ENCODE data around the gene VSTM4. TPM values are rescaled to one million over a fixed set of nuclear protein-coding genes. Genes with fewer than 3 reads are reported as not detected.

Gene VSTM4
- total and polyA plus RNA-seq, 2 donors (not counting 1 experiment from before 2014, with no cell fraction given): 8.1 to 27.9 TPM

GRCh38 chr10:49023071-49023470 is 92.3 kb downstream of the VSTM4 start:
- H3K4me1 ChIP-seq (ENCODE audit: control insufficient read depth, extremely low read depth, insufficient read depth, low read length): no peaks in the 10 kb centered on the region
- no peaks in the 10 kb centered on the region for H3K27me3 ChIP-seq (ENCODE audit: control insufficient read depth, insufficient read depth, low read length)
- H2AFZ ChIP-seq (ENCODE audit: low read length): no peak overlapping the region
- TF ChIP-seq CTCF (conservative IDR thresholded peaks at IDR 0.05 in 1 of 2, IDR thresholded peaks at IDR 0.05 in 1 of 2; ENCODE audit: low read depth in 1 of 2, low read length in 2 of 2): no peak
- no peak for TF ChIP-seq EZH2 (IDR thresholded peaks at IDR 0.05; ENCODE audit: low read length, missing control alignments)
- H3K9me3 ChIP-seq (ENCODE audit: control insufficient read depth, insufficient read depth, low read depth, low read length): no peaks in the 10 kb centered on the region
- no peaks in the 10 kb centered on the region for H4K20me1 ChIP-seq (ENCODE audit: control insufficient read depth, extremely low read depth, insufficient read depth, low read length)
- H3K79me2 ChIP-seq (ENCODE audit: control insufficient read depth, insufficient read depth, low read length): no peaks in the 10 kb centered on the region
- no peak overlapping the region for H3K4me2 ChIP-seq (ENCODE audit: extremely low read depth, insufficient read depth, low read length)
- DNase-seq (ENCODE audit: low read depth in 2 of 2): no peak
- H3K27ac ChIP-seq (ENCODE audit: insufficient read depth, low read length): no peak overlapping the region
- no peak overlapping the region for H3K4me3 ChIP-seq (replicated peaks in 1 of 4; ENCODE audit: control extremely low read depth in 1 of 4, insufficient read depth in 1 of 4, low read depth in 3 of 4, low read length in 4 of 4)
- H3K9ac ChIP-seq (ENCODE audit: insufficient read depth, low read length): no peak overlapping the region
- no peaks in the 10 kb centered on the region for H3K36me3 ChIP-seq (ENCODE audit: control insufficient read depth, insufficient read depth, low read length)

- Histone ChIP-seq H3K4me1 (ENCODE audit: control insufficient read depth, extremely low read depth, insufficient read depth, low read length) (no peaks in the 10 kb centered on the region), H3K4me2 (ENCODE audit: extremely low read depth, insufficient read depth, low read length) (no peak overlapping the region), H3K27ac (ENCODE audit: insufficient read depth, low read length) (no peak overlapping the region), H3K9me3 (ENCODE audit: control insufficient read depth, insufficient read depth, low read depth, low read length) (no peaks in the 10 kb centered on the region), H3K9ac (ENCODE audit: insufficient read depth, low read length) (no peak overlapping the region), H2AFZ (ENCODE audit: low read length) (no peak overlapping the region), H3K27me3 (ENCODE audit: control insufficient read depth, insufficient read depth, low read length) (no peaks in the 10 kb centered on the region), H3K36me3 (ENCODE audit: control insufficient read depth, insufficient read depth, low read length) (no peaks in the 10 kb centered on the region), H3K79me2 (ENCODE audit: control insufficient read depth, insufficient read depth, low read length) (no peaks in the 10 kb centered on the region), H4K20me1 (ENCODE audit: control insufficient read depth, extremely low read depth, insufficient read depth, low read length) (no peaks in the 10 kb centered on the region), H3K4me3 (replicated peaks in 1 of 4; ENCODE audit: control extremely low read depth in 1 of 4, insufficient read depth in 1 of 4, low read depth in 3 of 4, low read length in 4 of 4) (no peak overlapping the region)
- DNase-seq (ENCODE audit: low read depth in 2 of 2): no peak
- TF ChIP-seq EZH2 (IDR thresholded peaks at IDR 0.05; ENCODE audit: low read length, missing control alignments): no peak
- no peak for TF ChIP-seq CTCF (conservative IDR thresholded peaks at IDR 0.05 in 1 of 2, IDR thresholded peaks at IDR 0.05 in 1 of 2; ENCODE audit: low read depth in 1 of 2, low read length in 2 of 2)
These were observed 93.6 kb downstream of the VSTM4 start for GRCh38 chr10:49021685-49022084.

- Histone ChIP-seq H3K9ac (ENCODE audit: insufficient read depth, low read length) (no peak overlapping the region), H3K36me3 (ENCODE audit: control insufficient read depth, insufficient read depth, low read length) (no peaks in the 10 kb centered on the region), H3K4me2 (ENCODE audit: extremely low read depth, insufficient read depth, low read length) (no peak overlapping the region), H3K27me3 (ENCODE audit: control insufficient read depth, insufficient read depth, low read length) (no peaks in the 10 kb centered on the region), H4K20me1 (ENCODE audit: control insufficient read depth, extremely low read depth, insufficient read depth, low read length) (no peaks in the 10 kb centered on the region), H3K4me1 (ENCODE audit: control insufficient read depth, extremely low read depth, insufficient read depth, low read length) (no peaks in the 10 kb centered on the region), H3K4me3 (replicated peaks in 1 of 4; ENCODE audit: control extremely low read depth in 1 of 4, insufficient read depth in 1 of 4, low read depth in 3 of 4, low read length in 4 of 4) (no peak overlapping the region), H3K27ac (ENCODE audit: insufficient read depth, low read length) (no peak overlapping the region), H3K79me2 (ENCODE audit: control insufficient read depth, insufficient read depth, low read length) (no peaks in the 10 kb centered on the region), H3K9me3 (ENCODE audit: control insufficient read depth, insufficient read depth, low read depth, low read length) (no peaks in the 10 kb centered on the region), H2AFZ (ENCODE audit: low read length) (no peak overlapping the region)
- no peak for DNase-seq (ENCODE audit: low read depth in 2 of 2)
- no peak for TF ChIP-seq CTCF (conservative IDR thresholded peaks at IDR 0.05 in 1 of 2, IDR thresholded peaks at IDR 0.05 in 1 of 2; ENCODE audit: low read depth in 1 of 2, low read length in 2 of 2)
- no peak for TF ChIP-seq EZH2 (IDR thresholded peaks at IDR 0.05; ENCODE audit: low read length, missing control alignments)
These were observed 99.6 kb downstream of the VSTM4 start for GRCh38 chr10:49015700-49016099.
